Activated T-cell treated with anti-CD3 and anti-CD28 coated beads, Interleukin-2, amount 50 U/mL, for 1 hour (primary cell): Measurements from ENCODE around the gene OTOP2.

Experiments used
- DNase-seq: peaks from one replicate; pipeline ENCODE4 v3.0.0-alpha.2; 2020

The OTOP2 gene, protein sequence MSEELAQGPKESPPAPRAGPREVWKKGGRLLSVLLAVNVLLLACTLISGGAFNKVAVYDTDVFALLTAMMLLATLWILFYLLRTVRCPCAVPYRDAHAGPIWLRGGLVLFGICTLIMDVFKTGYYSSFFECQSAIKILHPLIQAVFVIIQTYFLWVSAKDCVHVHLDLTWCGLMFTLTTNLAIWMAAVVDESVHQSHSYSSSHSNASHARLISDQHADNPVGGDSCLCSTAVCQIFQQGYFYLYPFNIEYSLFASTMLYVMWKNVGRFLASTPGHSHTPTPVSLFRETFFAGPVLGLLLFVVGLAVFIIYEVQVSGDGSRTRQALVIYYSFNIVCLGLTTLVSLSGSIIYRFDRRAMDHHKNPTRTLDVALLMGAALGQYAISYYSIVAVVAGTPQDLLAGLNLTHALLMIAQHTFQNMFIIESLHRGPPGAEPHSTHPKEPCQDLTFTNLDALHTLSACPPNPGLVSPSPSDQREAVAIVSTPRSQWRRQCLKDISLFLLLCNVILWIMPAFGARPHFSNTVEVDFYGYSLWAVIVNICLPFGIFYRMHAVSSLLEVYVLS

GRCh38 chr17:74924250-74924948 is at the start of gene OTOP2:
OTOP2 (plus strand) TSS chr17:74924273; CDS start chr17:74924633, 360 bp downstream.
- DNase-seq, result peak; percentile 31

DNA sequence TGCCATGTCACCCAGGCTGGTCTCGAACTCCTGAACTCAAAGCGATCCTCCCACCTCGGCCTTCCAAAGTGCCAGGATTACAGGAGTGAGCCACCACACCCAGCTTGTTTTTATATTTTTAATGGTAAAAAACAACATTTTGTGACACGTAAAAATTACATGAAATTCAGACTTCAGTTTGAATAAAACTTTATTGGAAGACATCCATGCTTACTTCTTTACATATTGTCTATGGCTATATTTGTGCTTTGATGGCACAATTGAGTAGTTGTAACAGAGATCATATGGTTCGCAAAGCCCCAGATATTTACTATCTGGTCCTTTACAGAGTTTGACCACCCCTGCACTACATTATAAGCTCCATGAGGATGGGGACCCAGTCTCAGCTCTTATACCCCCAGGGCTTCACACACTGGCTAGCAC is 49.4 kb upstream of the OTOP2 start:
- DNase-seq, result no peak

GRCh38 chr17:74875155-74875976 is 48.7 kb upstream of the OTOP2 start:
- DNase-seq, result no peak

- DNase-seq, result no peak
These were observed 48.0 kb upstream of the OTOP2 start for GRCh38 chr17:74875977-74876593.

DNA sequence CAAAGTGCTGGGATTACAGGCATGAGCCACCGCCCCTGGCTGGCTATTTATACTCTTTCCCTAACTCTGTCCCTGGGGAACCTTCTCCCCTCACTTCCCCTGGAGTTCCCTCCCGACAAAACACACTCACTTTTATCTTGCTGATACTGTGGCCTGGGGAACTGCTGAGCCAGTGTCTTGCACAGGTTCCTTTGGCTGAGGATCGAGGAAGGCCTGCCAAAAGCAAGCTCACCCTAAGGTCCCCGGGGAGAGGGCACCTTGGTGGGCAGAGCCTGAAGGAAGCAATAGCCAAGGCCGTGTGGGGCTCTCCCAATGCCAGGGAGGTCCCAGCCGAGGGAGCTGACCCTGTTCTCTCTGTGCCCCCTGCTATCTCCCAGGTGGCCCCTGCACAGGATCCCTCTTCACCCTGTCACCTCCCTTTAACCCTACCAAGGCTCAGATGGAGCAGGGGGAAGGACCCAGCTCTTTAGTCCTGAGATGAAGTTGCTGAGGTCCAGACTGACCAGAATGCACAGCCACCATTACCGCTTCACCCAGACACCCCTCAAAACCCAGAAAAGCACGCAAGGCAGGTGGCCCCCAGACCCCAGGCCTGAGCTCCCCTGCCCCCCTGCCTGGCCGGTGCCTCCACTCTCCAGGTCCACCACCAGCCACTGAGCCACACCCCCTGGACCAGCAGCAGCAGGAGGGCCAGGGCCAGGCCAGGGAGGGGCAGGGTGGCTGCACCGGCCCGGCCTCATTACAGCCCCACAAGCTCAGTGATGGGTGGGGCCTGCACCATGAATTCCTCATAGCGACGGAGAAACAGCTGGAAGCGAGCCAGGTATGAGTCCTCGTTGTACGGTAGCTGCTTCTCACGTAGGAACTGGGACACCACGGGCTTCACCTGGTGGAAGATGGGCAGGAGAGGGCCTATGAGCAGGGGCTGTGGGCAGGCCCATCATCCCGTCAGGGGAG is 46.2 kb upstream of the OTOP2 start:
- no peak for DNase-seq

- DNase-seq, result no peak
These were observed 45.4 kb upstream of the OTOP2 start for GRCh38 chr17:74878658-74879057.

DNA sequence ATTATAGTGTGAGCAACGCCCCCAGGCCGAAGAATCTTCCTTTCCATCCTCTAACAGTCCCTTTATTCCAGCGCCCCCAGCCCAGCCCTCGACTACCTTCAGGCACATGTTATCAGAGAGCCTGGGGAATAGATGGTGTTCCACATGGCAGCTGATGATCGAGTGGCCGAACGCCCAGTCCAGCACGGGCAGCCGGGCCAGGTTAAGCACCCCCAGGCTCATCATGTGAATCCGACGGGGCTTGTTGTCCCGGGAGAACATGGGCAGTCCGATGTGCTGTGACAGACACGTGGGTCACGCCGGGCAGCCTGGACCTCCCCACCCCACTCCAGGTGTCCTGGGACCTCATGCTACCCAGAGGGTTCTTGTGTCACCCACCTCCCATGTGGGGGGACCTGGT is 44.8 kb upstream of the OTOP2 start:
- DNase-seq, result no peak

GRCh38 chr17:74881073-74881472 is 43.0 kb upstream of the OTOP2 start:
- DNase-seq, result no peak

GRCh38 chr17:74882517-74883240 is 41.4 kb upstream of the OTOP2 start:
- DNase-seq, result no peak

DNA sequence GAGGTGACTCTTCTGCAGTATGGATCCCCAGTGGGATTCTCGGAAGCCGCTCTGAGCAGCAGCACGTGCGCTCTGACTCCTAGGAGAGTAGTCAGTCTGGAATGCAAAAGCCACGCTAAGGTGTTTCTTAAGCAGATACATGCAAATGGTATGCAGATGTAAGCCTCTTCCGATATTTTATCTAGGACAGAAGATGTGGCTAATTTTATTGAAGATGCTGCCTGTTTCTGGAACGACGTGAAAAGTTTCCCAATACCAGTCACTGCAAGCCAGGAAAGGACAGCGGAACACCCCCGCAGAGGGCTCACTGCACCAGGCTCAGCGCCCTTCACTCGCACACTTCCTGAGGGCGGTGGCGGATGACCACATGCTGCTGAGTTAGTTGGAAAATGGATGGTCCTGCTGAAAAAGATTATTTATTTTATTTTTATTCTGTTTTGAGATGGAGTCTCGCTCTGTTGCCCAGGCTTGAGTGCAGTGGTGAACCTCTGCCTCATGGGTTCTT is 40.8 kb upstream of the OTOP2 start:
- DNase-seq, result no peak

DNA sequence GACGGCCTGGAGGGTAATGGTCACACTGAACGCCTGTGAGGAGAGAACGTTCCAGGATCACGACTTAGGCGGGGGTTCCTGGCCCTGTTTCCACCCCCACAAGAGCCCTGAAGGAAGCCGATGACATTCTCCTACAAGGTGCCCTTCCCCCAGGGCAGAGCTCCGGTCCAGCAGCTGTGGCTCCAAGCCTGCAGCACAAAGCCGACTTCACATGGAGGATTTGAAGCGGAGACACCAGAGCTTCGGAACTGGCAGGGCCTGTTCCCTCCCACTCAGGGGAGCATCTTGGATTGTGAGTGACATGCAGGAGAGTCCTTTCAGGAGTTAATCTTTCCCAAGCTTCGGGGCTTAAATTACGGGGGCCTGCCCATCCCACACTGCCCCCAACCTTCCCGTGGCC is 35.6 kb upstream of the OTOP2 start:
- DNase-seq, result no peak

DNA sequence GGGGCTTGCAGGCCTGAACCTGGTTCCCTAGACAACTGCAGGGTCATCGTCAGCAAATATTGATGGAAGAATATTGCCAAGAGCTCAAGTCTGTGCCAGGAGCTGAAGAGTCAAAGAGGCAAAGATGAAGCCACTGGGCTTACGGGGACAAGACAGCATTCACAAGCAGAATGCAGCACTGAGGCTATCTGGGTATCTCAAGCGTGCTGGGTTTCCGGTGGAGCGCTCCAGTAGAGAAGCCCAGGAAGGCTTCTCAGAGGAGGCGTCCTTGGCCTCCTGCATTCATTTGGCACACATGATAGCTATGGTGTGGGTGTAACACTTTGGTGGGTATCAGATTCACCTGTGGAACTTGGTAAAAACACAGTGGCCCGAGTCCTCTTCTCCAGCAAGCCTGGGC is 33.5 kb upstream of the OTOP2 start:
- DNase-seq, result no peak

DNA sequence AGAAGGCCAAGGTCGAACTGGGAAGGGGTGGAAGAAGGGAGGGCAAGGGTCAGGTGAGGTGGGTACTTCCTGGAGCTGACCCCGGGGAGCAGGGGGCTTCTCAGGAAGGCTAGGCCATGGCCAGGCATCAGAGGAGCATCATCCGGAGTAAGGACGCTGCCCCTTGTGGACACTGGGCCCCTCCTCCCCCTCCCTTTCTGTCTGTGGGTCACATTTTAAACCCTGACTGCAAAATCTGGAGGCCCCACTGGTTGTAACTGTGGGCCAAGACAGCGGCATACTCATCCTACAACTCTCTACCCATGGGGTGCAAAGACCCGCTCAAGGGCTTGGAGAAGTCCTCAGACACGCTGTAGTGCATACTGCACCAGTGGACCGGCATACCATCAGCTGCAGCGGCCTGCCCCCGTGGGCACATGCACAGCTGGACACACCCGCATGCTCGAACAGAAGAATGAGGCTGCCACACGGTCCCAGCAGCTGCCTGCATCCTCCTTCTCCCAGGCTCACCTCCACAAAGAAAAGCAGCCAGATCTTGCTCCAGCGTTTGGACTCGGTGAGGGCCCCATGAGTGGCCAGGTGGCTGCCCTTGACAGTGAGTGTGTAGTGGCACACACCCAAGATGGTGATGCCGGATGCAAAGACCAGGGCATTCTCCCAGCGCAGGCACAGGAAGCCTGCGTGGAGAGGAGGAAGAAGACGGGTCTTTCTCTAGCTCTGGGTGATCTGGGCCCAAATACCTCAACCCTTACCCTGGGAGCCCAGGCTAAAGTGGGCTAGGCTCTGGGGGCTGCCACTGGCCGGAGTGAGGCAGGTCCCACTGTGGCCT is 31.8 kb upstream of the OTOP2 start:
- DNase-seq, result no peak

DNA sequence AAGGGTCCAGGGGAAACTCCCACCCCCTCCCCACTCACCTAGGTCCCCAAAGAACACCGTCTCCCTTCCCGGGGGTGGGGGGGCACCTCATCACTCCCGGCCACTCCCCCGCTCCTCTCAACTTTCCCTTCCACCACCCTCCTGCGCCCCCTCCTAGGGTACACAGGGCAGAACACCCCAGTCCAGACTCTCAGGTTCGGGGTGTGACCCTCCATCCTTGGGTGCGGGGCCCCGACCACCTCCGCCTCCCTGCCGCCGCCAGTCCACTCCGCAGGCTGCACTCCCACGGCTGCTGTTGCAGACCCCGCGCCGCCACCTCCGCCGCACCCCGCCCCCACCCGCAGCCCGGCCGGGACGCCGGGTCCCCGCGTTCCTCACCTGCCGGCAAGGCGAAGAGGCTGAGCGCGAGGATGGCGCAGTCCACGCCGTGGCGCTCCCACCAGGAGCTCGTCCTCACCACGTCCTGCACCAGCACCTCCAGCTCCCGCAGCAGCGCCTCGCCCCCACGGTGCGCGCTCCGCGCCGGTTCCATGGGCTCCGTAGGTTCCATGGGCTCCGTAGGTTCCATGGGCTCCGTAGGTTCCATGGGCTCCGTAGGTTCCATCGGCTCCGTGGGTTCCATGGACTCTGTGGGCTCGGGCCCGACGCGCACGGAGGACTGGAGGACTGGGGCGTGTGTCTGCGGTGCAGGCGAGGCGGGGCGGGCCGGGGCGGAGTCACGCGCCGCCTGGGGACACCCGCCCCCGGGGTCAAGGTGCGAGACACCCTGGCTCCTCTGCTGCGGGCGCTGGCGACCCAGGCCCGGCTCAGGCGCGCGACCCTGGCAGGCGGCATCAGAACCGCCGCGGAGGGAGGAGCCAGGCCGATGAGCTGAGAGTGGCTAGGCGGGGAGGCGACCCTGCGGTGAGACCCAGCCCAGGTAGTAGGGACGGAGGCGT is 30.8 kb upstream of the OTOP2 start, which contains the start of gene FADS6:
Gene FADS6, minus strand, starts transcription at position 660 of the 938 bp plus-strand sequence. Its CDS starts 38 bp downstream, at position 622.
- DNase-seq, result peak; percentile 30

DNA sequence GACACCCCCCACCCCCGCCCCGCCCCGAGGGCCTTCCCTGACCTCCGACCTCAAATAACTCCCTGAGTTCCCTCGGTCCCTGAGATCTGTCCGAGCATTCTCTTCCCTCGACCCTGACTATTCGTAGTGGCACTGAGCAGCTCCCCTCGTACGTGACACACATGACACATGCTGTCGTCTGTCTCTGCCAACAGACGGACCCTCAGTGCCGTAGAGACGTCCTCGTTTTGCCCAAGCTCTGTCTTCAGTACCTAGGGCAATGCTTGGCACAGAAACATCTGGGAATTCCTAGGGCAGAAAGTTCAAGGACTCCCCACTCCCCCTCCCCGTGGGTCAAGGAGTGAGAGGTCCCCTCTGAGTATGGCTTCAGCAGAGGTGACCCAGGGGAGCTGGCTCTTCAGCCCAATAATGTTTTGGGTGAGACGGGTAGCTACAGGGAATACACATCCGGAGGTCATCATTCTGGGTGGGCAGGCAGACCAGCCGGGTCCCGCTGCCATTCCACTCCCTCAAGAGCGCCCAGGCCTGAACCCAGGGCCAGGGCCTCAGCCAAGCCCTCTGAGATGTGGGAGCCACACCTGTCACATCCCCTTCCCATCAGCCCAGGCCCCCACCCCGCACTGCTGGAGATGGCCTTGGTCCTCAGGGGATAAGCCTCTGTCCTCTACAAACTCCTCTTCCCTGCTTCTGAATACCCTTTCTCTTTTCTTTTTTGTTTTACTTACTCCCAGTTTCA is 30.0 kb upstream of the OTOP2 start:
- no peak for DNase-seq

DNA sequence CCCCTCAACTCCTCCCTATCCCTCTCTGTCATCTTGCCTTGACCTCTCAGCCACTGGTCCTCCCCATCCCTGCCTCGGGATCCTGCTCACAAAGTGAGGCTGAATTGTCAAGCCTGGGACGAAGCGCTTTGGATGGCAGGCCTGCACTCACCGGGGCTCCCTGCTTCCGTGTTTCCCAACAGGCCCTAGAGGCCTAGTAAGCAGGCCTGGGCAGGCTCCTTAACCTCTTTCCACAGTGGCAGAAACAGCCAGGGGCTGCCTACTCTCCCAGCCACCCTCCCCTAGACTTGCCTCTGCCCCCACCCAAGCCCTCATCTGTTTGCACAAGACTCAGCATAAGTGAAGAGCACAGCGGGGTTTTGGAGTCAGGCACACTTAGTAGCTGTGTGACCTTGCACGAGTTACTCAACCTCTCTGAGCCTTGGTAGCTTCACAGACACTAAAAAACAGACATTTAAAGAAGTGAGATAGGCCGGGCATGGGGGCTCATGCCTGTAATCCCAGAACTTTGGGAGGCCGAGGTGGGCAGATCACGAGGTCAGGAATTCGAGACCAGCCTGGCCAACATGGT is 25.6 kb upstream of the OTOP2 start:
- no peak for DNase-seq

DNA sequence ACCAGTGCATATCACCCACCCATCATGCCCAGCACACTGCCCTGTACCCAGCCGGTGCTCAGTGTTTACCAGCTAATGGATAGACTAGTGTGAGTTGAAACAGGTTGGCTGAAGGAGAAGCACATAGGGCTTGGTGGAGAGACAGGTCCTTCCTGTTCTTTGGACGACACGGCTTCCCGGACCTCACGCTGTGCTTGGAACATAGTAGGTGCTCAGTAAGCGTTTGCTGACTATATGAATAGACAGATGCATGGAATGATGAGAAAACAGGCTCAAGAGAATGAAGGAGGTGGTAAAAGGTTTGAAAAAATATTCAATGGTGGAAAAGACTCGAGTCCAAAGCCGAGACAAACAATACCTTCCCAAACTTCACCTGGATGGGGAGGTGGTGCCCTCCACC is 23.9 kb upstream of the OTOP2 start:
- no peak for DNase-seq
